Glomerular visceral epithelial cell (primary cell): ENCODE results near the gene AMBP.

Experiments used
- DNase-seq: peaks from one replicate; pipeline ENCODE4 v3.0.0-alpha.2; 2016; ENCODE audit errors: extremely low spot score

AMBP gene

GRCh38 chr9:114112778-114113584 is 34.9 kb upstream of the AMBP start:
- DNase-seq = peak; percentile 50

GRCh38 chr9:114112325-114112724 is 34.2 kb upstream of the AMBP start:
- DNase-seq = no peak

GRCh38 chr9:114110180-114110579 is 32.1 kb upstream of the AMBP start:
- DNase-seq = peak; percentile 79

DNA sequence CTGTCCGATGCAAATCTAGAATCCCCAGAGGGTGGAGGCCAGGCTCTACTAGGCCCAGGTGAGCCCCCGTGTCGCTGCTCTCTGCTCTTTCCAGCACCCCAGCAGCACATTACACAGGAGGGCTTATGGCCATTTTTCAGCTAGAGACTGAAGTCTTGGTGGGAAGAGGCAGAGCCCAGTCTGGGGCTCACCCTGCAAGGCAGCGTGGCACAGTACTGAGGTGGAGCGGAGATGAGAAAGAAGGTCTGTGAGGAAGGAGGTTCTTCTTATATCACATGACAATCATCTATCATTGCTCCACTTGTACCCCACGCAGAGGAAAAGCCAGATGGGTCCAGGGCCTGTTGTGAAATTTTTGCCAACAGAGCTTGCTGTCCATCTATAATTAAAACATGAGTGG is 31.0 kb upstream of the AMBP start:
- DNase-seq = no peak

- DNase-seq = peak; percentile 82
Observed at GRCh38 chr9:114108016-114108833, 30.1 kb upstream of the AMBP start.

DNA sequence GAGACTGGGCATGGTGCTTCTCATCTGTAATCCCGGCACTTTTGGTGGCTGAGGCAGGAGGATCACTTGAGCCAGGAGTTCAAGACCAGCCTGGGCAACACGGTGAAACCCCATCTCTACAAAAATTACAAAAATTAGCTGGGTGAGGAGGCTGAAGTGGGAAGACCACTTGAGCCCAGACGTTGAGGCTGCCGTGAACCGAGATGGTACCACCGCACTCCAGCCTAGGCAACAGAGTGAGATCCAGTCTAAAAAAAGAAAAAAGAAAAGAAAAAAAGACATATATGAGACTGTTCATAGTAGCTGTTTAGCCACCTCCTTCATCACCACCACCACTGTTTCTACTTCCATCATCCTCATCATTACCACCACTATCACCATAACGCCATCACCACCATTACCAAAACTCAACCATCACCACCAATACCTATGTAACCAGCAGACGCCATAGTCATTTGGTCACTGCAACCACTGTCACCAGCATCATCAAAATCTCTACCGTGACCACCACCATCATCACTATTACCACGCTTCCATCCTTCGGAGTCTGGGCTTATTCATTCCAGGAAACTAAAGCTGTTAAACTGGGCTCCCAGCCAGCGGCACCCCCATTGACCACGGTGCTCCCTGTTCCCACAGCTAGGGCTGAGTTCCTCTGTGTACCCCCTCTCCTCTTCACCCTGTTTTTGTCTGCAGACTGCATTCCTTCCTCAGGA is 29.3 kb upstream of the AMBP start:
- no peak for DNase-seq

- no peak for DNase-seq
Observed at GRCh38 chr9:114105236-114105635, 27.1 kb upstream of the AMBP start.

GRCh38 chr9:114102484-114102883 is 24.4 kb upstream of the AMBP start:
- DNase-seq = no peak

- DNase-seq = no peak
Observed at GRCh38 chr9:114100536-114100935, 22.4 kb upstream of the AMBP start.

- DNase-seq = no peak
Observed at GRCh38 chr9:114099669-114100270, 21.7 kb upstream of the AMBP start.

DNA sequence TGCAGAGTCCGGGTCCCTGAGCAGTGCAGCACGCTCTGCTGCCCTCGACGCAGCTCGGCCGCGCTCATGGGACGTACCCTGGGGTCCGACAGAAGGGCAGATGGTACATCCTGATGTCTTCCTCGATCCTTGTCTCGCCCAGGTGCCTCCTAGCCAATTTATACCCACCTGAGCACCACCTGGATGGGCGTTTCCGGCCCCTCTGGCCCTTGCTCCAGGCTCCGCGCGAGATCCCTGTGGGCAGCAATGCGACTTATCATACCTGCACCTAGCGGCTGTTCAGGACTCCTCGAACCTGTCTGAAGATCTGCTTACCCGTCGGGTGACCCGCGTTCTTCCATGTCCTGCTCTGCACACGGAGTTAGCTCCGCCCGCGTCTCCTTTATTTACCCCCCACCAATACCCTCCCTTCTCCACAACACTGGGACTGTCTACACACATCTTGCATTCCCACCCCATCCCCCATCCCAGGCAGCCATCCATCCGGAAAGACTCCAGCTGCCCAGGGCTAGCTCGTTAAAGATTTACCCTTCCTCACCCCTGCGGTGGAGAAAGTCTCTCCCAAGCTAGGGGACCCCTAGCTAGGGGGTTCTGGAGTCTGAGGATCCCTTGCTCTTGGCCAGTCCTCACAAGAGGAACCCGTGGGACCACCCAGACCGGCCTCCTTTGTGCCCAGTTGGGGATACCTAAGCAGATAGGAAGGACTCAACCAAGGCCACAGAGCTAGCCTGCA is 21.0 kb upstream of the AMBP start, which contains the start of gene KIF12:
Gene KIF12 (minus strand): TSS at position 357 of the 733 bp plus-strand sequence. CDS start 16 bp downstream, at position 341.
- DNase-seq = peak; percentile 96

GRCh38 chr9:114098021-114098935 is 20.2 kb upstream of the AMBP start:
- peak; percentile 78 for DNase-seq

GRCh38 chr9:114097613-114098020 is 19.5 kb upstream of the AMBP start:
- DNase-seq = no peak

DNA sequence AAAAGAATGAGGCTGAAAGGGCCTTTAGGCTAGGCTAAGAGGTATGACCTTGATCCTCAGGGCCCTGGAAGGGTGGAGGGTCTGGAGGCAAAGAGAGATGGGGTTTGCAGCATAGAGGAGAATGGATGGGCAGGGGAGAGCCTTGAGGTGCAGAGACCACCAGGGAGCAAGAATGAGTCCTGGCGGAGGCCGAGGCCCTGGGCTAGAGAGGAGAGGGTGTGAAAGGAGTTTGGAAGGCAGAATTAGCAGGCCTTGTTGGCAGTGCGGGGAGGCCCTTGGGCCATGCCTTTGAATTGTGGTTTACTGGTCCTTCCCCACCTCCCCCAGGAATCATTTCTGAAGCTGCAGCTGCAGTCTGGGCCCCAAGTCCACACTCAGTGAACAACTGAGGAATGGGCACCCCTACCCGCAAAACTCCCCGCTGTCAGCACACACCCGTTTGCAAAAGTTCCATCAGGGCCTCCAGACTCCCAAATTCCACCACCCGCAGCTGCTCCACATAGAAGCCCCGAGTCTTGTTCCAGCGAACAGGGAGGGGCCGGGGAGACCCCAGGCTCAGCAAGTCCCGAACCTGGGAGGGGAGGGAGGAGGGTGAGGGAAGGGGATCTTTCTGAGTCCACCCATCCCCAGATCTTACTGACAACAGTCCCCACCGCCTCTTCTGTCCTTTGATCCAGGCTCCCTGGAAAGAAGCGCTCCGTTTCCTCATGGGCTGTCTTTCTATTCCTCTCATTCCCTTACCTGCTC is 18.9 kb upstream of the AMBP start:
- no peak for DNase-seq

GRCh38 chr9:114096041-114096511 is 18.0 kb upstream of the AMBP start:
- DNase-seq = no peak

DNA sequence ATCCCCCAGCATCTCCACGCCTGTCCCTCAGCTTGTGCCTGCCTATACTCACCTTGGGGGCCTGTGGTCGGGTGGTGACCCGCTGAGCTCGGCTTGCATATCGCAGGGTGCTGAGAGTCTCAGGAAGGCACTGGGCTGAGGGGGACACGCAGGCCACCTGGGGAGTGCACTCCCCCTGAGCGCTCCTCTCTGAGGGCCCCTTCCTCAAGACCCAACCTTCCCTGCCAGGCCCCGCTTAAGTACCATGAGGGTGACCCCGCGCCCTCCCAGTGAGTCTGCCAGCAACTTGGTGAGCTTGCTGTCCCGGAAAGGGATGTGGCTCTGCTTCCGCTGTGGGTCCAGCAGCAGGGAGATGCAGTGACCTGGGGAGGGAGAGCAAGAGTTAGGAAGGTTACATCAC is 16.9 kb upstream of the AMBP start:
- DNase-seq = no peak

- no peak for DNase-seq
Observed at GRCh38 chr9:114093761-114094505, 15.8 kb upstream of the AMBP start.

DNA sequence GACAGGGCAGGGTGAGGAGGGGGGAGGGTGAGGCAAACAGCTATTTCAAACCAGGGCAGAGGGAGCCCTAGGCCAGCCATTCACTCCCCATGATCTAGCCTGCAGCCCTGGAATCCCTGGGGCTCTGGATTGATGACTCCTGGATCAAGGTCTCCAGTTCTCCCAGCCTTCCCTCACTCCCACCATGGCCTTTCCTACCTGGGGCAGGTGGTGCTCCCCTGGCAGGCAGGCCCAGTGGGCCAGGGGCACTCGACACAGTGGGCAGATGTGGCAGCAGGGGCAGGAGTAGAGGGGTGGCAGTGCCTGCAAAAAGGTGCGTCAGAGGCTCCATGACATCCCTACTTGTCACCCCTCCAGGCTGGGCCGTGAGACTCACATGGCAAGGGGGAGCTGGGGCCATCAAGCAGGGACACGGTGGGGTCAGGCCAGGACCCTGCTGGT is 15.0 kb upstream of the AMBP start:
- no peak for DNase-seq
